Natural killer cell (primary cell): Measurements from ENCODE around the gene CTSH. TPM values are rescaled to one million over a fixed set of nuclear protein-coding genes. Genes with fewer than 3 reads are reported as not detected.

Source experiments
- ATAC-seq, 3 donors: fragments of 150-1000 bp in 2 of 3; fragments of 200-7000 bp in 1 of 3; cut with Tn5 transposase; 1 replicate in 1 of 3; 2 replicates in 2 of 3; pipeline ENCODE4 v1.10.0; 2021; ENCODE audit warnings: mild to moderate bottlenecking in 2 of 3, moderate library complexity in 2 of 3
- DNase-seq, 2 donors: peaks; one replicate each; pipeline versions ENCODE4 v3.0.0 to v3.0.0-alpha.2; 2013 to 2021; ENCODE audit warnings: mixed read lengths in 1 of 2
- H3K27ac ChIP-seq: one replicate; pipeline ENCODE4 v1.5.1; 2013; ENCODE audit warnings: mild to moderate bottlenecking, low read length
- H3K27me3 ChIP-seq: one replicate; pipeline ENCODE4 v1.6.1; 2013; ENCODE audit warnings: low read length; ENCODE audit not compliant: control insufficient read depth, insufficient read depth
- H3K36me3 ChIP-seq: one replicate; pipeline ENCODE4 v1.6.1; 2013; ENCODE audit warnings: low read length; ENCODE audit not compliant: control insufficient read depth, insufficient read depth
- H3K4me1 ChIP-seq: one replicate; pipeline ENCODE4 v1.6.1; 2013; ENCODE audit warnings: low read length; ENCODE audit not compliant: control insufficient read depth, insufficient read depth
- H3K4me3 ChIP-seq: one replicate; pipeline ENCODE4 v1.5.1; 2013; ENCODE audit warnings: low read length
- H3K9me3 ChIP-seq: one replicate; pipeline ENCODE4 v1.6.1; 2013; ENCODE audit warnings: low read length; ENCODE audit not compliant: control insufficient read depth, insufficient read depth
- H3K27ac Mint-ChIP-seq, 2 donors: one replicate each; pipeline ENCODE4 v1.8.0; 2022; ENCODE audit warnings: mild to moderate bottlenecking in 2 of 2, mixed read lengths in 2 of 2, moderate library complexity in 1 of 2
- H3K27me3 Mint-ChIP-seq, 2 donors: one replicate each; pipeline ENCODE4 v1.8.0; 2022; ENCODE audit warnings: low read depth in 2 of 2, mixed read lengths in 2 of 2
- H3K36me3 Mint-ChIP-seq: one replicate; pipeline ENCODE4 v1.8.0; 2022; ENCODE audit warnings: mixed read lengths
- H3K4me1 Mint-ChIP-seq, 2 donors: one replicate each; pipeline ENCODE4 v1.8.0; 2022; ENCODE audit warnings: mixed read lengths in 2 of 2
- H3K4me3 Mint-ChIP-seq: one replicate; pipeline ENCODE4 v1.8.0; 2022; ENCODE audit warnings: mild to moderate bottlenecking, moderate library complexity, mixed read lengths
- H3K9me3 Mint-ChIP-seq, 2 donors: one replicate each; pipeline ENCODE4 v1.8.0; 2022; ENCODE audit warnings: mixed read lengths in 2 of 2
- CTCF ChIP-seq: fragments of 200-600 bp; IDR thresholded peaks from one replicate; pipeline ENCODE4 v1.8.0; 2022; ENCODE audit warnings: antibody characterized with exemption
- WGBS: methylation state at CpG from one replicate; pipeline ENCODE4 v1.1.7; 2013; ENCODE audit warnings: missing lambda C conversion rate; ENCODE audit not compliant: insufficient coverage; 5-methylcytosine and 5-hydroxymethylcytosine counted together
- intact Hi-C: fragments of 100-400 bp; cut with micrococcal nuclease; formaldehyde crosslinking; loops from one replicate; pipeline ENCODE4 v1.14.2; 2022
- total RNA-seq, 4 donors: library from RNA; stranded (reverse); fragments of 120-200 nt in 1 of 4; gene quantifications; one replicate each; pipeline versions ENCODE4 v1.2.3 to v1.2.4, GENCODE V29; 2013 to 2022

CTSH gene
- total RNA-seq, 3 donors from 2014 or later (not counting 1 experiment from before 2014, with no cell fraction given): 8.8 to 18.1 (median 9.7) TPM

GRCh38 chr15:78983146-78983918 is 38.5 kb upstream of the CTSH start:
- Histone ChIP-seq H3K9me3 (no peaks in the 10 kb centered on the region), H3K27ac (no peak overlapping the region), H3K36me3 (no peaks in the 10 kb centered on the region), H3K27me3 (no peaks in the 10 kb centered on the region), H3K4me1 (peaks cover 9% of the 10 kb centered on the region), H3K4me3 (no peak overlapping the region)
- TF ChIP-seq CTCF: no peak
- WGBS: 79% methylated on average over 5 of the region's 5 CpGs
- no peaks in the 10 kb centered on the region for H3K36me3 Mint-ChIP-seq
- H3K4me1 Mint-ChIP-seq: no peaks in the 10 kb centered on the region
- DNase-seq: no peak
- intact Hi-C loops: no loop called here
- no peaks in the 10 kb centered on the region for H3K9me3 Mint-ChIP-seq
- no peak for ATAC-seq
- no peak overlapping the region for H3K4me3 Mint-ChIP-seq
- peaks cover 0 to 16% of the 10 kb centered on the region in 2 donors for H3K27me3 Mint-ChIP-seq
- no peak overlapping the region for H3K27ac Mint-ChIP-seq

GRCh38 chr15:78982736-78983135 is 37.9 kb upstream of the CTSH start:
- no peaks in the 10 kb centered on the region for H3K9me3 ChIP-seq
- TF ChIP-seq CTCF: no peak
- Mint-ChIP-seq H3K36me3 (no peaks in the 10 kb centered on the region), H3K4me1 (no peaks in the 10 kb centered on the region), H3K4me3 (no peak overlapping the region), H3K9me3 (no peaks in the 10 kb centered on the region), H3K27ac (no peak overlapping the region), H3K27me3 (peaks cover 0 to 11% of the 10 kb centered on the region in 2 donors)
- H3K4me1 ChIP-seq: peaks cover 5% of the 10 kb centered on the region
- H3K27ac ChIP-seq: no peak overlapping the region
- 81% methylated on average over 10 of the region's 10 CpGs for WGBS
- no peak for DNase-seq
- intact Hi-C loops: no loop called here
- ATAC-seq: no peak
- no peaks in the 10 kb centered on the region for H3K36me3 ChIP-seq
- no peak overlapping the region for H3K4me3 ChIP-seq
- H3K27me3 ChIP-seq: no peaks in the 10 kb centered on the region

GRCh38 chr15:78981532-78982313 is 36.9 kb upstream of the CTSH start:
- H3K4me3 ChIP-seq: no peak overlapping the region
- Mint-ChIP-seq H3K4me3 (no peak overlapping the region), H3K36me3 (no peaks in the 10 kb centered on the region), H3K9me3 (no peaks in the 10 kb centered on the region), H3K4me1 (no peaks in the 10 kb centered on the region), H3K27me3 (peaks cover 0 to 8% of the 10 kb centered on the region in 2 donors), H3K27ac (no peak overlapping the region)
- no peak for TF ChIP-seq CTCF
- H3K9me3 ChIP-seq: no peaks in the 10 kb centered on the region
- H3K4me1 ChIP-seq: peaks cover 13% of the 10 kb centered on the region
- 86% methylated on average over 11 of the region's 11 CpGs for WGBS
- no peak for ATAC-seq
- no peaks in the 10 kb centered on the region for H3K36me3 ChIP-seq
- no peaks in the 10 kb centered on the region for H3K27me3 ChIP-seq
- intact Hi-C loops: no loop called here
- no peak for DNase-seq
- H3K27ac ChIP-seq: no peak overlapping the region
